CD4-positive, alpha-beta T cell treated with Interleukin-12 subunit alpha and Interleukin-12 subunit beta, for 1 hour (primary cell): ENCODE results near the gene ANKMY1.
A peak's percentile ranks its signal among the peaks of the same experiment; 100 is the strongest.

ENCODE experiments used
- DNase-seq: peaks from one replicate; pipeline ENCODE4 v3.0.0-alpha.2; 2020

The ANKMY1 gene

DNA sequence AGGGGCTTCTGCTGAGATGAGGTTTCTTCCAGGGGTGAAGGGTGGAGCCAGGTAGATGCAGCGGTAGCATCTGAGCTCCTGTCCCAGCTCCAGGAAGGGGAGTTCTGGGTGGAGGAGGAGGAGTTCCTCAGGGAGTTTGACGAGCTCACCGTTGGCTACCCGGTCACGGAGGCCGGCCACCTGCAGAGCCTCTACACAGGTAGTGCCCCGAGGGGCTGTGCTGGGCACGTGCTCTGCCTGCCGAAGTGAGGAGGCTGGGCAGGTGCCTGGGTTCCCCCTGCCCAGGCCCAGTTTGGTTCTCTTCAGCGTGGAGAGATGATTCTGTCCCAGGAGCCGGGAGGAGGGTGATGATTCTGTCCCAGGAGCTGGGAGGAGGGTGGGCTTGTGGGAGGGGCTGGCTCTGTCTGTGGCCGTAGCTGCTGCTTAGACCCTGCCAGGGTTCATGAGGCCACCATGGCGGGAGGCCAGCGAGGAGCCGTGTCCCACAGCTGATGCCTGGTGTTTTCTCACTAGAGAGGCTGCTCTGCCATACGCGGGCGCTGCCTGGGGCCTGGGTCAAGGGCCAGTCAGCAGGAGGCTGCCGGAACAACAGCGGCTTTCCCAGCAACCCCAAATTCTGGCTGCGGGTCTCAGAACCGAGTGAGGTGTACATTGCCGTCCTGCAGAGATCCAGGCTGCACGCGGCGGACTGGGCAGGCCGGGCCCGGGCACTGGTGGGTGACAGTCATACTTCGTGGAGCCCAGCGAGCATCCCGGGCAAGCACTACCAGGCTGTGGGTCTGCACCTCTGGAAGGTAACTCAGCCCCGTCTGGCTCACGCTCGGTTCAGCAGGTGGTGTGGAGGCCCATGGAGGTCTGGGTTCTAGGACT lies 37.0 kb upstream of the ANKMY1 start:
- DNase-seq, result no peak

DNA sequence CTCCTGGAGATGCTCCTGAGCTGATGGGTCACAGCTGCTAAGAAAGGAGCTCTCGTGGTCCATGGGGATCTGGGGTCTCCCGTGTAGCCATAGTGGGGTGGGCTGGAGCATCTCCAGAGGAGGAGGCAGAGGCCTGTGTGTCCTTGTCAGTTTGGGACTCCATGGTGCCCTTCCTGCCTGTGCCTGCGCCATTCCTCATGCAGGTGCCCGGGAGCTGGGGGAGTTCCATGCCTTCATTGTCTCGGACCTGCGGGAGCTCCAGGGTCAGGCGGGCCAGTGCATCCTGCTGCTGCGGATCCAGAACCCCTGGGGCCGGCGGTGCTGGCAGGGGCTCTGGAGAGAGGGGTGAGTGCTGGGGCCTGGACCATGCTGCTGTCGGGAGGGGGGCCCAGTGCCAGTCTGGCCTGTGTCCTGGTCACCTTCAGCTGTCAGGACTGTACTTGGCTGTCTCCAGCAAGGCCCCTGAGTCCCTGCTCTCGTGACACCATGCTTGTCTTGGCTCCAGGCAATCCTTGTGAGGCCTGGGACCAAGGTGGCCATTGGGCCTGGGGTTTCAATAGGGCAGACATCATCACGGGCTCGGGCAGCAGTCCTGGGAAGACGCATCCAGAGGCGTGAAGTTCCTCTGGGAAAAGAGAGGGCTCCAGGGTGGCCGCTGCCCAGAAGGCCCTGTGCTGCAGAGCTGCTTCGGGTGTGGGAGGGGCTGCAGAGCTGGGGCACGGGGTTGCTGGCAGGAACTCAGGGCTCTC lies 36.1 kb upstream of the ANKMY1 start:
- no peak for DNase-seq

DNA sequence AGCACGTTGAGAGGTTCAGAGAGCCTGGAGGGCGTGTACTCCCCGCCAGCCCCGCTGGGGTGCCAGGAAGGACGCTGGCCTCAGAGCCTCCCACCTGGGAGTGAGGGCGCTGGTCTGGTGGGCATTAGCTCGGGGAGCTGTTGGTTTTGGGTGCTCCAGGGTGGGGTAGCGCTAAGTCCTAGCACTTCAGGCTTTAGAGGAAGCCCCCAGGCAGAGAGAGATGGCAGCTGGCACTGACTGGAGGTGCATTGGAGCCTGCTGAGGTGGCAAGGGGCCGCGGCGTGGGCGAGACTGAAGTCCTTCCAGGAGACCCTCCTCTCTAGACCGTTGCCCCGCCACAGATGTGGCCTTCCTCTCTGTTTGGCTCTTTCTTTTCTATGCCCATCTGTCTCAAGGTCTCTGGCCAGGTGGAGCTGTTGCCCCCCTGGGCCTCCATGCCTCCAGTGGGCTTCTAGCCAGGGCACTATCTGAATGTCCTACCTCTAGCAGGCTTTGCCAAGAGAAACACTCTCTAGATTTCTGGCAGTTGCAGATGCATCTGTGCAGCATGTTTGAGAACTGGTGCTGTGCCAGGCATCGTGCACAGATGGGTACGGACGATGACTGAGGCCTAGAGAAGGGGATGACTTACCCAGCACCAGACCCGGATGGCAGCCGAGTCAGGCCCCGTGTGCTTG lies 35.4 kb upstream of the ANKMY1 start:
- no peak for DNase-seq

DNA sequence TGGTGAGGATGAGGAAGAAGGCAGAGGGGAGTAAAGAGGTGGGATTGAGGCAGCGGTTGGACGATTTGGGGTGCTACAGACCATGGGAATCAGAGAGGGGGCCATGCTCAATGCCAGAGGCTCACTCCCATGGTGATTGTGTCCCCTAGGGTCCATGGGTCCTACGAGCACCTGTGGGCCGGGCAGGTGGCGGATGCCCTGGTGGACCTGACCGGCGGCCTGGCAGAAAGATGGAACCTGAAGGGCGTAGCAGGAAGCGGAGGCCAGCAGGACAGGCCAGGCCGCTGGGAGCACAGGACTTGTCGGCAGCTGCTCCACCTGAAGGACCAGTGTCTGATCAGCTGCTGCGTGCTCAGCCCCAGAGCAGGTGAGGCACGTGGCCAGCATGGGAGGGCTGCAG lies 34.0 kb upstream of the ANKMY1 start:
- DNase-seq, result no peak

DNA sequence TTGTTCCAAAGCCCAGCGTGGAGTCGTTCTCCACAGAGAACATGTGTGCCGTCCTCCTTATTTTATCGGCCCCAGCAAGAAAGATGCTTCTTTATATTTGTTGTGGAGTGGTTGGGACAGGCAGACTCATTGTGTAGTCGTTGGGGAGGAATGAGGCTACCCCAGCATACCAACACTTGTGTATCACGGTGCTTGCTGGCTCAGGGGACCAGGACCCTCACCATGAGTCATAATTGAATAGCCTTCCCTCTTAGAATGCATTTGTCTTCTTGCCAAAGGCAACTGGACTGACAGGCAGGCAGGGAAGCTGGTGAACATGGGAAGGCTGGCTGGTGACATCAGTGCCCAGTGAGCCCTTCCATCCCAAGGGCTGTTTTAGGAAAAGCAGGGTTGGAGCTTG lies 33.4 kb upstream of the ANKMY1 start:
- DNase-seq, result no peak

DNA sequence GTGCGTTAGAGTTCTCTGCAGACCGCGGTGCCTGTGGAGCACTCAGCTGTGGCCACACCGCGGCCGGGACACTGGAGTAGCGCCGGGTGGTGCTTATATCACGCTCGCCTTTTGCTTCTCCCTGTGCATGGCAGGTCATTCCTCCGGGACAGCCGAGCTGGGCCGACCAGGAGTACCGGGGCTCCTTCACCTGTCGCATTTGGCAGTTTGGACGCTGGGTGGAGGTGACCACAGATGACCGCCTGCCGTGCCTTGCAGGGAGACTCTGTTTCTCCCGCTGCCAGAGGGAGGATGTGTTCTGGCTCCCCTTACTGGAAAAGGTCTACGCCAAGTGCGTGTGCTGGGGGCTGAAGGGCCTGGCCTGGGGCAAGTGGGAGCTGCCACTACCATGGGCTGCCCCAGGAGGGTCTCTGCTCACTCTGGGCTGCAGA lies 32.9 kb upstream of the ANKMY1 start:
- no peak for DNase-seq

DNA sequence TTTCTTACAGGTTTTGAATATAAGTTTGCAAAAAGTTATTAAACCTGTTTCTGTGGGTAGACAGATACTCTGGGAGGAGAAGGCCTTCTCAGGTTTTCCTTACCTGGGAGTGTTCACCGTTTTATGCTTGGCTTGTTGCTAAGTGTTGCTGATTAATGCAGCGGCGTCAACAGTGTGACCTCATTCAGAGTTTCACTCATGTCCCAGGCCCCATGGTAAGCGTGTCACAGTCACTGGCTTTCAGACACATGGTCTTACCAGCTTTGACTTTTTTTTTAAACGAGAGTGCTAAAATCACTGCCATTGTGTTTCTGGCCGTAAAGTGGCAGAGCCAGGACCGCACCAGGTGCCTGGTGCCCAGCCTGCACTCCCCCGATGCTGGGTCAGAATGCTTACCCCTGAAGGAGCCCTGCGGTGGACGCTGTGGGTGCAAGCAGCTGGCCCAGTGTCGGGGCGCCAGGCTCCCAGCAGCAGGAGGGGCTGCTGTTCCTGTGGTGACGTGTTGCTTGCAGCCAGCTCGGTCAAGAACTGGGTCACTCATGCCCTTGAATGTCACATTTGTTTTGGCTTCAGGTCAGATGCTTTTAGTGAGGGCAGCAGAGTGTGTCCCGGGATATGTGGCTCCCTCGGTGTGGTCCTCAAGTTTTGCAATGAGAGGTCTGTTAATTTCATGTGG lies 32.2 kb upstream of the ANKMY1 start:
- DNase-seq, result no peak

DNA sequence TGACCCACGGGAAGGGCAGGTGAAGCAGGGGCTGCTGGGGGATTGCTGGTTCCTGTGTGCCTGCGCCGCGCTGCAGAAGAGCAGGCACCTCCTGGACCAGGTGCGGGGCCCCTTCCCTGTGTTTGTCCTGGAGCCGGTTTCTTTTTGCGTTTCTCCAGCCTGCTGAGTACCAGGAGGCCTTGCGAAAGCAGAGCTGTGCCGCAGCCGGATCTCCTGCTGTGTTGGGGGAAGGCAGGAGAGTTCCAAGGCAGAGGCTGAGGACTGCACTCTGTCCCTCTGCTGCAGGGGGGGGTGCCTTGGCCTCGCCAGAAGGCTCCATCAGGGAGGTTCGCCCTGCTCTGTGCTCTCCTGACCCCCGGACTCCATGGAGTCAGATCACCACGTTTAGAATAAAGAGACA lies 31.6 kb upstream of the ANKMY1 start:
- no peak for DNase-seq

DNA sequence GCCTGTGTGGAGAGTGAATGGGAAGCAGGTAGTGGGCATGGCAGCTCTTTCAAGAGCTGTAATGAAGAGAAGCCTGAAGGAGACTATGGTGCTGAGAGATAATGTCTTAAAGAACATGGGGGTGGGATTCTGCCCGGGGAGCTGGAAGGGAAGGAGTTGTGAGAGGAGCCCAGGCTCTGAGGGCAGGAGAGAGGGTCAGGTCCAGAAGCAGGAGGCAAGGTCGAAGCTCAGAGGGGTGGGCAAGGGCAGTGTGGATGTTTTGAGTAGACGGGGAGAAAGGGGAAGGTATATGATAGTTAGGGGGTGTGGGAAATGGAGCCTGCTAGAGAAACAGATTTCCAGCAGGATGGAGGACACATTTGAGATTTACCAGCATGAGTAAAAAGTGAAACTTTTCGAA lies 30.9 kb upstream of the ANKMY1 start:
- no peak for DNase-seq

DNA sequence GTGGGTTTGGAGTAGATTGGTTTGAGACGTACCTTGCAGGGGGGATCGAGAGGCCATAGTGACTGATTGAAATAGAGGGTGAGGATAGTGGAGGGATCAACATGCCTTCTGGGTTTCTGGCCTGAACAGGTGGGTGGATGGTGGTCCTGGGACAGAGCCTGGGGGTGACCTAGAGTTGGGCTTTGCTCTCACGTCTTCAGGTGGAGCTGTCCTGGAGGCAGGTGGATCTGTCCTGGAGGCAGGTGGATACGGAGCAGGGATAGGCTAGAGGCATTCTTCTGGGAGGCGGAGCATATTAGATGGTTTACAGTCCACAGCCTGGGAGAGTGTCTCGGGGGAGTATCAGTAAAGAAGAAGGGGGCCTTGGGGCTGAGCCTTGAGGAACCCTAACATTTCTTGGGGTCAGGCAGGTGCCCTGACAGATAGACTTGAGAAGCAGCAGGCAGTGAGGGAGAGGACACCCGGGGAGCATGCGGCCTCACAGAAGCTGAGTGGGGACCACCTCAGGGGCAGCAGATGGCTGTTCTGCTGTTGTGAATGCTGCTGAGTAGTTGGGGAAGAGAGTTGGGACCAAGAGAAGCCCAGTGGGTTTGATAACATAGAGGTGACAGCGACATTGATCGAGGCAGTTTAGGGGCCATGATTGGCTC lies 30.3 kb upstream of the ANKMY1 start:
- DNase-seq, result no peak

DNA sequence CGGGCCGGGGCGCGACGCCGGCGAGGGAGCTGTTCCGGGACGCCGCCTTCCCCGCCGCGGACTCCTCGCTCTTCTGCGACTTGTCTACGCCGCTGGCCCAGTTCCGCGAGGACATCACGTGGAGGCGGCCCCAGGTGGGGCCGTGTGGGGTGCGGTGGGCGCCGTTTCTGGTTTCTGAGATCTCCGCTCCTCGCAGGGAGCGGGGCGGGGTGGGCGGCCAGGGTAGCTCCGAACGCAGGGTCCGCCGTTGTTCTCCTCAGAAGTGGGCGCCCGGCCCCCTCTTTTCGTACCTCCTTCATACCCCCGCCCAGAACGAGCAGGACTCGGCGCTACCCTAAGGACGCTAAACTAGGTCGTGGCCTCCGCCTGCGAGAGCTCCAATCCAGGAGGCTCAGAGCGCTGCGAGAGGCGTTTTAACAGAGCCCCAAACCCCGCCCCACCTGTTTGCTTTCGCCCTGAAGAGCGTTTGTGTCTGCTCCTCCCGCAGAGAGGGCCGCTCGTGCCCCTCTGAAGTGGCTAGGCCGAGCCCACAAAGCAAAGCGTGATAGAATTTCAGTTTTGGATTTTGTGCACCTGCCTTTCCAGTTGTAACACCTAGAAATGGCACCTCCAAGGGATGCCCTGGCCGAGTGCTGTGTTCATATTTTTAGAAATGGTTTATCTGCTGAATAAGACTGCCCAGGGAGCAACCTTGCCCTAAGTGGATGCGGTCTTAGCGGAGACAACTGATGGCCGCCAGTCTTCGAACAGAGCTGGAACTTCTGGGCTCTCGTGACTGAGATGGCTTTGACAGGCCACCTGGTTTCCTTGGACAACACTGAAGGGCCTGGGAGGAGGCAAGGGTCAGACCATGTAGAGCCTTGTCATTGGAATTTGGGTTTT lies 29.4 kb upstream of the ANKMY1 start:
- DNase-seq, result peak; percentile 58

DNA sequence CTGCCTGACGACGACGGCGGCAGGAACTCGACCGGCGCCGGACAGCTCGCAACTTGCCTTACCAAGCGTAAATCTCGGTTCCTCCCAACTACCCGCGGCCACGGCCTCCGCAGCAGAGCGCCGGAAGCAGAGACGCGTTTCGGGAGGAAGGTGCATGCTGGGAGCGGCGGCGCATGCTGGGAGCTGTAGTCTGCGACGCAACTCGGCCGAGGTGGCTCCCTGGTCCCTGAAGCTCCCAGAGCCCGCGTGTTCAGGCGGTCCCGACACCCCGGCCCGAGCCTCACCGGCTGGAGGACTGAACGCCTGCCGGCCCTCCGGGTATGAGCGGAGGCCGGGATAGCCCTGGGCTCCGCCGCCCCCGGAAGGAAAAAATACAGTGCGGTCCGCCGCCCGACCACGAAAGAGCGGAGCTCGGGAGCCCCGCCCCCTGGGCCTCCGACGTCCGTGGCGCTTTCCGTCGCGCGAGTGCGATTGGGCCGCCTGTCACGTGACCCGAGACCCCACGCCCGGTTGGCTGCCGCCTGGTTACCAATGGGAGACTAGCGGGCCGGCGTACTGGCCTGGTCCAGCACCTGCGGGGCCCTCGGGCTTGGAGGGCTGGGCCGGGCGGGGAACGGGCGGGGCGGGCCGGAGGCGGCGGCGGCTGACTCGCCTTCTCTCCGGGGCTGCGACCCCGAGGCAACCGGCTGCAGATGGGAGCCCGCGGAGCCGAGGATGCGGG lies 28.6 kb upstream of the ANKMY1 start, which contains the start of gene CAPN10:
CAPN10 (plus strand) TSS at position 537 of the 721 bp plus-strand sequence; CDS start at position 715, 178 bp downstream.
- DNase-seq, result peak; percentile 96

DNA sequence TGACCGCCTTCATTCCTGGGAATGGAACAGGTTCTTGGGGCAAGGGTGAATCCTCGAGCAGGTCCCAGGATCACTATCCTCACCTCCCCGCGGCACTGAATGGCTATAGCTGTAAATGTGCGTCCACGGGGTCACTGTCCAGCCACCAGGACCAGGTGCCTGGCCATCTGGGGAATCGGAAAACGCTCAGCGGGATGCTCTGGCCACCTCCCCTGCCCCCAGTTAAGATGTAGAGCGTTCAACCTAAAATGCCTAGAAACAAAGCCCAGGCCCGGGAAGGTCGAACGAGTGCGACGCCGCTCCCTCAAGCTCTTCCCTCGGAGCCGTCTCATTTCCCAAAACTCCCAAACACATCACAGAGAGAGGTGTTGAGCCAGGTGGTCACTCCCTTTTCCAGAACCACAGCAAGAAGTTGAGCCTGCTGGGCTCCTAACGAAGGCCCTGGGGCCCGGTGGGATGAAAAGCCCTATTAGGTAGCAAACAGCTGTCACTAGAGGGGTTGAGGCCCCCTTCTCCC lies 28.0 kb upstream of the ANKMY1 start:
- DNase-seq, result no peak

DNA sequence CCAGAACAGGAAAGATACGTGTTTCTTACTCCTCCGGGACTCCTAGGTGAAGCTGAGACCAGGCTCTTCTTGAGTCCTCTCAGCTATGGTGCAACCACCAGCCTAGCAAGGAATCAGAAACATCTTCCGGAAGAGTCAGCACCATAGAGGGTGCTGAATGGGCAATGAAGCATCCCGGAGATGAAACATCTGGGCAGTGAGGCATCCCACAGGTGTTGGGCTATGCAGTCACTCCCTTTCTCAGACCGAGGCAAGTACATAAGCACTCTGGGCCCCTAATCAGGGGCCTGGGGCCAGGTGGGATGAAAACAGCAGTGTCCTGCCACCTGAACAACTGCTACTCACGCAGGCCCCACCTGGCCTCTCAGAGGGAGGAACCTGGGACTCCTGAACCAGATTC lies 27.3 kb upstream of the ANKMY1 start:
- no peak for DNase-seq

DNA sequence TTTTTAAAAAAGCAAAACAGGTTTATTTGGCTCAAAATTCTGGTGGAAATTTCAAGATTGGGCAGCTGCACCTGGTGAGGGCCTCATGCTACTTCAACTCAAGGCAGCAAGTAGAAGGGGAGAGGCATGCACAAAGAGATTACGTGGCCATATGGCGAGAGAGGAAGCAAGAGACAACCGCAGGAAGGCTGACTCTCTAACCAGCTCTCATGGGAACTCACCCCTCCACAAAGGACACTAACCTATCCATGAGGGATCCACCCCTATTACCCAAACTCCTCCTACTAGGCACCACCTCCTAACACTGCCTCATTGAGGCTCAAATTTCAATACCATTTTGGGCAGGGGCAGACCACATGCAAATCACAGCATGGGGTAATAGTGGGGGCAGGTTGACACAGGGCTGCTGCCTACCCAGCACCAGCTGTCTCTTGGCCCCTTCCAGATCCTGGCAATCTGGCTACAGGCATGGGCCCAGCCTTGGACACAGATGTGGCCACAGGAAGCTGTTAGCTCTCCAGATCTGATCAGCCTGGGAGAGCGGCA lies 26.8 kb upstream of the ANKMY1 start:
- DNase-seq, result peak; percentile 18

DNA sequence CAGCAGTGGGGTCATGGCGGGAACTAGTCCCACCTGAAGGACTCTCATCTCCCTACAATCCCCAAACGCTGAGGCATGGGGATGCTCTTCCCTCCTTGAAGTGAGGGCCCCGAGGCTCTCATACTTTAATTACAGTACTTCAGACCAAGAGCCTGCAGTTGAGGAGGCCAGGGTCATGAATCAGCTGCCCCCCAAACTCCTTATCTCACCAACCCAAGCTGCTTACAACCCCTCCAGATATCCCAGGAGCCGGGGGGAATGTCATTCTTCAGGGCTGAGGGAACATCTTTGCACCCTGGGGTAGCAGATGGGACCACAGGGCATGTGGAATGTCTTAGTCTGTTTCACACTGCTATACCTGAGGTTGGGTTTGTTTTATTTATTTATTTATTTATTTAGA lies 26.0 kb upstream of the ANKMY1 start:
- no peak for DNase-seq

DNA sequence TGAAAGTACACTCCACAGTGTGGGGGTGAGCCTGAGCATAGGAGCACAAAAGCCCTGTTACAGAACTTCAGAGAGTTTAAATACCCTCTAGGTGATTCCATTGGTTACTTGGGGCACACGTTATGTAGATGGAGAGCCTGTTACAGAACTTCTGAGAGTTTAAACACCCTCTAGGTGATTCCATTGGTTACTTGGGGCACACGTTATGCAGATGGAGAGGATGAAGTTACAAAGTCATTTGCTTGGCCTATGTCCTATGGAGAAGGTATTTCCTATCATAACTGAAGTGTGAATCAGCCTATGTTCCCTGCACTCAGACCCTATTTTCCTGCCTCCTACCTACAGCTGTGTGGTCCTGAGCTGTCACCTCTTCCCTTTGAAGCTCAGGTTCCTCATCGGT lies 25.0 kb upstream of the ANKMY1 start:
- DNase-seq, result no peak

DNA sequence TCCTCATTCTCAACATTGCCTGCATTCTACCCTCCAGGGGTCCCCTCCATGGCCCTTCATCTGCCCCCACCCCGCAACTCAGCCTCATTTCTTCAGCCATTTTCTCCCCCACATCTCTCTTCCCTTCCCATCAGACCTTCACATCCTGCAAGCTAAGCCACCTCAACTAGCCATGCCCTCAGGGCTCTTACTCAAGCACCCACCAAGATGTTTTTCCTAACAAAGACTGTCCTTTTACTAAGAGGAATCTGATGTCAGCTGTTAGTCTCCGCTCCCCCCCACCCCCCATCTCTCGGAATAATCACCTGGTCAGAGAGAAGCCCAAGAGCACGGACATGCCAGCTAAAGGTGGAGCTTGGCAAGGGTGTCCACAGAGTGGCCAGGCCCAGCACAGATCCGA lies 24.0 kb upstream of the ANKMY1 start:
- no peak for DNase-seq

DNA sequence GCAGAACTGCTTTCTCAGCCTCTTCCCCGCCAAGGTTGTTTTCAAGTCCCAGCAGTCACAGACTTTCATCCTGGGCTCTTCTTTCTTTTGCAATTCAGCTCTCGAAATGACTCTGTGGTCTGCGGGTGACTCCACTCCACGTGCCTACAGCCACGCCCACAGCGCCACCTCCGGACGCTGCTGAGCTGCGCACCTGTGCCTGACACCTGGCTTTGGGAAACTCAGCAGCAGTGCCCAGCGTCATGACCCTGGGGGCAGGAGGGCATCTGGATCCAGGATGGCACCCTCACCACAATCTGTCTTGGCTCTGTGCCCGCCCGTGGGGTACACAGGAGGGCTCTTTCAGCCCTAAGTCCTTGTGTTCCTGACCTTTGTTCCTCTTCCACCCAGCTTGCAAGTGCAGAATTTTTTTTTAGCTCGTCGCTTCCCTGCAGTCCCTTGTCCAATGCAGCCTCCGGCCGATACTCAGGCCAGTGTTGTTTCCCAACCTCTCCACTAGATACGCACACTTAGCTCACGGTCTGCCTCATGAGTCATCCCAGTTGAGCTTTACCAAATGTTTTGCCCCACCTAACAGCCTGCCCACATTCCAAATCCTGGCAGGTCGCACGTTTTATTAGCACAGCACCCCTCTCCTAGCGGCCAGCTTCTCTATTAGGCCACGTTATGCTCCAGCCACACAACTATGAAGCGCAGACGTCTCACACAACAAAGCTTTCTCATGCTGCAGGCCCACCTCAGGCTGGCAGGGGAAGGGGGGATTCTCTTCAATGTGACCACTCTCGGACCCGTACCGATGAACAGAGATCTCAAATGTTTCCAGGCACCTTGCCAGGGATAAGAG lies 22.2 kb upstream of the ANKMY1 start:
- DNase-seq, result peak; percentile 86
